Gastroesophageal sphincter (tissue), 4 donors: ENCODE data around the gene E2F1. TPM values are rescaled to one million over a fixed set of nuclear protein-coding genes. Genes with fewer than 3 reads are reported as not detected.

Source experiments
- ATAC-seq: fragments of 150-250 bp; one replicate; pipeline ENCODE4 v1.9.1; 2016; ENCODE audit warnings: mild to moderate bottlenecking, moderate library complexity
- H3K27ac ChIP-seq, 4 donors: fragments of 200-600 bp; sonication (generic) in 3 of 4; 1 replicate in 3 of 4; 2 replicates in 1 of 4; pipeline ENCODE4 v1.5.1; 2016 to 2019
- H3K27me3 ChIP-seq: fragments of 200-600 bp; sonication (generic); one replicate; pipeline ENCODE4 v1.5.1; 2019
- H3K36me3 ChIP-seq, 2 donors: fragments of 200-600 bp; sonication (generic); one replicate each; pipeline ENCODE4 v1.5.1; 2019; ENCODE audit warnings: control low read depth in 1 of 2
- H3K4me1 ChIP-seq, 3 donors: fragments of 200-600 bp; sonication (generic); 1 replicate in 2 of 3; 2 replicates in 1 of 3; pipeline ENCODE4 v1.5.1; 2016 to 2019; ENCODE audit warnings: control low read depth in 2 of 3
- H3K4me3 ChIP-seq, 2 donors: fragments of 200-600 bp; sonication (generic); one replicate each; pipeline ENCODE4 v1.5.1; 2019; ENCODE audit warnings: mild to moderate bottlenecking in 1 of 2, moderate library complexity in 1 of 2
- H3K9me3 ChIP-seq, 3 donors: fragments of 200-600 bp; sonication (generic); one replicate each; pipeline ENCODE4 v1.5.1; 2017 to 2019; ENCODE audit warnings: control low read depth in 2 of 3
- CTCF ChIP-seq, 4 experiments: fragments of 200-600 bp in 2 of 4; fragments of 450-650 bp in 2 of 4; sonication (generic) in 1 of 4; IDR thresholded peaks; one replicate each; pipeline ENCODE4 v1.5.1; 2017 to 2019; ENCODE audit warnings: antibody characterized with exemption in 4 of 4, mild to moderate bottlenecking in 2 of 4, moderate library complexity in 2 of 4
- EP300 ChIP-seq: sonication (generic); formaldehyde crosslinking; IDR thresholded peaks from one replicate; pipeline ENCODE4 v1.6.1; 2017; ENCODE audit warnings: antibody characterized with exemption, mild to moderate bottlenecking
- POLR2A ChIP-seq, 2 donors: fragments of 450-650 bp; IDR thresholded peaks; one replicate each; pipeline ENCODE4 v1.6.1; 2017; ENCODE audit warnings: antibody characterized with exemption in 2 of 2, mild to moderate bottlenecking in 2 of 2, moderate library complexity in 1 of 2
- POLR2AphosphoS5 ChIP-seq: sonication (generic); formaldehyde crosslinking; IDR thresholded peaks from one replicate; pipeline ENCODE4 v1.6.1; 2017; ENCODE audit warnings: antibody characterized with exemption
- WGBS, 2 donors: methylation state at CpG; one replicate each; pipeline ENCODE4 v1.1.5; 2018; ENCODE audit warnings: low coverage in 1 of 2; 5-methylcytosine and 5-hydroxymethylcytosine counted together
- total RNA-seq, 4 donors: library from RNA; depleted of rRNA; stranded (reverse); fragments of >200 nt; gene quantifications; one replicate each; pipeline ENCODE4 v1.1.0, GENCODE V29; 2016

E2F1 gene
- 1 to 10 TPM in 3 of 4 donors, under 1 TPM in 1; 0.57 to 4.4 (median 1.5) TPM for total RNA-seq

- Histone ChIP-seq H3K27me3 (no peaks in the 10 kb centered on the region), H3K36me3 (no peaks in the 10 kb centered on the region), H3K4me1 (peaks cover 0 to 25% (median 9%) of the 10 kb centered on the region in 3 donors), H3K9me3 (no peaks in the 10 kb centered on the region), H3K27ac (peak within 1 kb of the TSS in 3 of 4 donors; percentile 73 to 78 (median 75)), H3K4me3 (peak within 1 kb of the TSS; percentile 2 to 57)
- peak; percentile 100 for ATAC-seq
- TF ChIP-seq POLR2A (IDR thresholded peaks at IDR 0.05), result peak in 1 of 2 donors; percentile 39
- peak in 3 of 4 experiments; percentile 53 to 77 (median 57) for TF ChIP-seq CTCF (IDR thresholded peaks at IDR 0.05)
- no peak for TF ChIP-seq EP300
- TF ChIP-seq POLR2AphosphoS5, result peak; percentile 29
- 11% methylated on average over 8 of the region's 101 CpGs; no CpG with 5 or more reads in 1 of the 2 donors for WGBS, 2 donors
Measured at GRCh38 chr20:33686100-33686983, at the start of gene E2F1. Gene E2F1 (minus strand): TSS chr20:33686385. CDS start chr20:33686264, 121 bp downstream.

- TF ChIP-seq POLR2AphosphoS5 (no peak), POLR2A (IDR thresholded peaks at IDR 0.05) (no peak), CTCF (IDR thresholded peaks at IDR 0.05) (no peak), EP300 (no peak)
- WGBS, 2 donors, result 50 to 54% methylated on average over 1 to 2 of the region's 6 CpGs
- peak; percentile 8 for ATAC-seq
- H3K9me3 ChIP-seq, result peaks cover 0 to 22% (median 0%) of the 10 kb centered on the region in 3 donors
- H3K27me3 ChIP-seq, result no peaks in the 10 kb centered on the region
- H3K4me3 ChIP-seq, result no peak overlapping the region
- H3K36me3 ChIP-seq, result peaks cover 0 to 8% of the 10 kb centered on the region in 2 donors
- H3K27ac ChIP-seq, result peak overlapping the region in 3 of 4 donors; percentile 69 to 95 (median 93)
- H3K4me1 ChIP-seq, result peaks cover 0 to 31% (median 14%) of the 10 kb centered on the region in 3 donors
Measured at GRCh38 chr20:33733654-33734576, 47.7 kb upstream of the E2F1 start.

GRCh38 chr20:33732166-33732970 lies 46.2 kb upstream of the E2F1 start:
- Histone ChIP-seq H3K4me3 (peak overlapping the region; percentile 31 to 71), H3K27me3 (no peaks in the 10 kb centered on the region), H3K27ac (peak overlapping the region; percentile 26 to 95 (median 94)), H3K9me3 (peaks cover 0 to 16% (median 0%) of the 10 kb centered on the region in 3 donors), H3K36me3 (peaks cover 0 to 8% of the 10 kb centered on the region in 2 donors), H3K4me1 (peaks cover 0 to 31% (median 14%) of the 10 kb centered on the region in 3 donors)
- 13 to 17% methylated on average over 3 to 6 of the region's 68 CpGs for WGBS, 2 donors
- TF ChIP-seq EP300, result no peak
- TF ChIP-seq POLR2AphosphoS5, result no peak
- TF ChIP-seq POLR2A (IDR thresholded peaks at IDR 0.05), result peak in 1 of 2 donors; percentile 59
- TF ChIP-seq CTCF (IDR thresholded peaks at IDR 0.05), result peak in 1 of 4 experiments; percentile 34
- peak; percentile 86 for ATAC-seq

- peaks cover 0 to 5% of the 10 kb centered on the region in 2 donors for H3K36me3 ChIP-seq
- peak within 1 kb of the TSS; percentile 31 to 71 for H3K4me3 ChIP-seq
- no peaks in the 10 kb centered on the region for H3K27me3 ChIP-seq
- peak; percentile 89 for ATAC-seq
- TF ChIP-seq POLR2AphosphoS5 (peak; percentile 38), POLR2A (IDR thresholded peaks at IDR 0.05) (no peak), EP300 (no peak), CTCF (IDR thresholded peaks at IDR 0.05) (peak in 3 of 4 experiments; percentile 88 to 91 (median 90))
- WGBS, 2 donors, result 12 to 32% methylated on average over 8 to 12 of the region's 57 CpGs
- peaks cover 0 to 10% (median 0%) of the 10 kb centered on the region in 3 donors for H3K9me3 ChIP-seq
- H3K4me1 ChIP-seq, result peaks cover 0 to 31% (median 14%) of the 10 kb centered on the region in 3 donors
- H3K27ac ChIP-seq, result peak within 1 kb of the TSS; percentile 66 to 95 (median 94)
Measured at GRCh38 chr20:33731693-33732165, 45.5 kb upstream of the E2F1 start, which contains the start of gene ZNF341. Gene ZNF341 (plus strand): TSS chr20:33731996. CDS start chr20:33732022, 26 bp downstream.
